HG02885 (cell line): ENCODE results near the gene TENT4B.

Experiments used
- ATAC-seq: cut with Tn5 transposase; IDR thresholded peaks from one replicate; pipeline ENCODE4 v1.9.1; 2021; ENCODE audit warnings: mild to moderate bottlenecking; ENCODE audit not compliant: unreplicated experiment, poor library complexity

The TENT4B gene

GRCh38 chr16:50252082-50252611, 99.0 kb downstream of the TENT4B start:
- no peak for ATAC-seq

GRCh38 chr16:50252874-50253513, 99.9 kb downstream of the TENT4B start:
- no peak for ATAC-seq

- ATAC-seq: no peak
These were observed 100.4 kb downstream of the TENT4B start for GRCh38 chr16:50253514-50253910.

- no peak for ATAC-seq
These were observed 101.0 kb downstream of the TENT4B start for GRCh38 chr16:50254072-50254471.

- ATAC-seq: no peak
These were observed 102.4 kb downstream of the TENT4B start for GRCh38 chr16:50255538-50255937.

GRCh38 chr16:50256604-50257003, 103.5 kb downstream of the TENT4B start:
- ATAC-seq: no peak

- no peak for ATAC-seq
These were observed 104.8 kb downstream of the TENT4B start for GRCh38 chr16:50257876-50258275.

- no peak for ATAC-seq
These were observed 106.5 kb downstream of the TENT4B start for GRCh38 chr16:50259334-50260205.

- no peak for ATAC-seq
These were observed 107.4 kb downstream of the TENT4B start for GRCh38 chr16:50260206-50261159.

- ATAC-seq: no peak
These were observed 108.1 kb downstream of the TENT4B start for GRCh38 chr16:50261160-50261706.

- ATAC-seq: no peak
These were observed 108.7 kb downstream of the TENT4B start for GRCh38 chr16:50261707-50262235.

GRCh38 chr16:50263060-50263909, 110.2 kb downstream of the TENT4B start:
- no peak for ATAC-seq

- ATAC-seq: no peak
These were observed 111.1 kb downstream of the TENT4B start for GRCh38 chr16:50263940-50264929.

GRCh38 chr16:50265260-50265659, 112.2 kb downstream of the TENT4B start:
- ATAC-seq: peak; percentile 29

- no peak for ATAC-seq
These were observed 112.7 kb downstream of the TENT4B start for GRCh38 chr16:50265716-50266336.

- peak; percentile 87 for ATAC-seq
These were observed 113.4 kb downstream of the TENT4B start, which contains the start of gene ADCY7 for GRCh38 chr16:50266337-50267091. TSS of gene ADCY7 (plus strand) at chr16:50266551. CDS start at chr16:50288180, 21,629 bp downstream.
